ENCODE results near the gene DISC1. TPM values are rescaled to one million over a fixed set of nuclear protein-coding genes. Genes with fewer than 3 reads are reported as not detected.

The DISC1 gene
- total and polyA plus RNA-seq, 2 of the 13 experiments (the other 11 are each of a cell fraction or from before 2014, with no cell fraction given) = 4.2 to 4.6 TPM

GRCh38 chr1:231626951-231627614 lies 493 bp downstream of the DISC1 start (continued):
- peak; percentile 27; the same call in 1 of the 2 replicates for TF ChIP-seq CTCF (CRISPR knock-in tag; IDR thresholded peaks at IDR 0.05)
- no peak for TF ChIP-seq NFAT5 (CRISPR knock-in tag; IDR thresholded peaks at IDR 0.05)
- no peak for TF ChIP-seq MAFK (conservative IDR thresholded peaks at IDR 0.05 in 1 of 2, IDR thresholded peaks at IDR 0.05 in 1 of 2; ENCODE audit: low read length in 2 of 2)
- TF ChIP-seq NR1H2 (CRISPR knock-in tag; IDR thresholded peaks at IDR 0.05; ENCODE audit: borderline replicate concordance, low read depth) = no peak
- TF ChIP-seq THAP8 (CRISPR knock-in tag; IDR thresholded peaks at IDR 0.05; ENCODE audit: borderline replicate concordance) = no peak
- TF ChIP-seq JUND (CRISPR knock-in tag; IDR thresholded peaks at IDR 0.05) = no peak
- TF ChIP-seq ZMYM4 (CRISPR knock-in tag; IDR thresholded peaks at IDR 0.05) = no peak
- no peak for TF ChIP-seq KDM3A (CRISPR knock-in tag; IDR thresholded peaks at IDR 0.05; ENCODE audit: low read depth)
- TF ChIP-seq ATF7-NPFF (CRISPR knock-in tag; IDR thresholded peaks at IDR 0.05; ENCODE audit: low read depth) = 0 out of 2 replicates have a peak, but pooled peaks have one; percentile 4
- peak; percentile 57 for TF ChIP-seq ARNTL (CRISPR knock-in tag; IDR thresholded peaks at IDR 0.05)
- no peak; the same call in none of the 2 replicates for TF ChIP-seq POLR2G (IDR thresholded peaks at IDR 0.05; ENCODE audit: low read depth, low read length)
- TF ChIP-seq MED13 (CRISPR knock-in tag; IDR thresholded peaks at IDR 0.05) = no peak
- no peak for TF ChIP-seq HMGXB3 (CRISPR knock-in tag; IDR thresholded peaks at IDR 0.05; ENCODE audit: borderline replicate concordance)
- no peak for TF ChIP-seq GATA4 (IDR thresholded peaks at IDR 0.05; ENCODE audit: borderline replicate concordance, low read depth)
- no peak for TF ChIP-seq GLI4 (CRISPR knock-in tag; IDR thresholded peaks at IDR 0.05; ENCODE audit: borderline replicate concordance)
- peak; percentile 56; the same call in 1 of the 2 replicates for TF ChIP-seq ELF3 (CRISPR knock-in tag; IDR thresholded peaks at IDR 0.05)
- no peak for TF ChIP-seq ZNF33A (CRISPR knock-in tag; IDR thresholded peaks at IDR 0.05; ENCODE audit: borderline replicate concordance)
